ENCODE results near the gene PIK3CA.
"Not testable (repeated sequence)": the region's sequence is repeated elsewhere in the genome, so short reads cannot be mapped to it uniquely, and the experiment has no call there.

The PIK3CA gene

GRCh38 chr3:179147873-179148615 is at the start of gene PIK3CA:
PIK3CA (plus strand) TSS chr3:179148357; CDS start chr3:179198826, 50,469 bp downstream.
- DNase-seq = peak; percentile 98

- peak; percentile 68 for DNase-seq
These were observed 49.6 kb upstream of the PIK3CA start for GRCh38 chr3:179098388-179099077.

- DNase-seq = peak; percentile 18
These were observed 47.5 kb upstream of the PIK3CA start for GRCh38 chr3:179100652-179101051.

DNA sequence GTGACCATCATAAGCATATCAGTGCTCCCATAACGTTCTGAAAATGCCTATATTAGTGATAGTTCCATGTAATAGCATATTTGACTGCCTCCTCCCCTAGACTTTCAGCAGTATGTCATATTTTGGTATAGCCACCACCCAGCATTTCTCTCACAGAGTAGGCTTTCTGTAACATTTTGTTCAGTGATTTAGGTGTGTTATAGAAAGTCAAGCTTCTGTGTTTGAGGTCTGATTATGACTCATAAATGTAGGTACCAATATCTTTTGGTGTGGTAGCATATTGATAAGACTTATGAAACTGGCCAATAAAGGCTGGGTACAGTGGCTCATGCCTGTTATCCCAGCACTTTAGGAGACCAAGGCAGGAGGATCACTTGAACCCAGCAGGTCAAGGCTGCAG is 42.3 kb upstream of the PIK3CA start:
- no peak for DNase-seq

DNA sequence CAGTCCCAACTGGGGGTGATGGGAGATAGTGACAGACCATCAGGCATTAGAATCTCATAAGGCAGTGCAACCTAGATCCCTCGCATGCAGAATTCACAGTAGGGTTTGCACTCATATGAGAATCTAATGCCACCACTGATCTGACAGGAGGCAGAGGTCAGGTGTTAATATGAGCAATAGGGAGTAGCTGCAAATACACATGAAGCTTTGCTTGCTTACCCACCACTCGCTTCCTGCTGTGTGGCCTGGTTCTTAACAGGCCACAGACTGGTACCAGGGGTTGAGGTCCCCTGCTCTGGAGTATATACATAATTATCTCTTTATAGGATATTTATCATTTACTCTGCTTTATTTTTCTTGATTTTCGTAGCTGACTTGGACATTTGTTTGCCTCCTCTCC is 40.5 kb upstream of the PIK3CA start:
- DNase-seq = no peak

- DNase-seq = peak; percentile 84
These were observed 40.1 kb upstream of the PIK3CA start for GRCh38 chr3:179108086-179108485.

DNA sequence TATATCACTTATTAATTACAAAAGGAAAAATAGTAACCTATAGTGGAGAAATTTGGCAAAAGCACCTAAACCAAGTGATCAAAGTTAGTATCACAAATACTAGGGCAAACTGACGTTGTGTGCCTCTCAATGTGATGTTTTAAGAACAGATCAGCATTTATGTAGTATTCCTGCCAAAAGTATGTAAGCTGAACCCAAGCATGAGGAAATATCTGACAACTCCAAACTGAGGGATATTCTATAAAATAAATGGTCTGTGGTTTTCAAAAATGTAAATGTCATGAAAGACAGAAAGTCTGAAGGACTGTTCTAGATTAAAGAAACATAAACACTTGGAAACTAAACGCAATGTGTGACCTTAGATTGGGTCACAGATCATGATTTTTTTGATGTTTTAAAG is 34.3 kb upstream of the PIK3CA start:
- DNase-seq = peak; percentile 67

- peak; percentile 47 for DNase-seq
These were observed 32.7 kb upstream of the PIK3CA start for GRCh38 chr3:179115444-179115843.

DNA sequence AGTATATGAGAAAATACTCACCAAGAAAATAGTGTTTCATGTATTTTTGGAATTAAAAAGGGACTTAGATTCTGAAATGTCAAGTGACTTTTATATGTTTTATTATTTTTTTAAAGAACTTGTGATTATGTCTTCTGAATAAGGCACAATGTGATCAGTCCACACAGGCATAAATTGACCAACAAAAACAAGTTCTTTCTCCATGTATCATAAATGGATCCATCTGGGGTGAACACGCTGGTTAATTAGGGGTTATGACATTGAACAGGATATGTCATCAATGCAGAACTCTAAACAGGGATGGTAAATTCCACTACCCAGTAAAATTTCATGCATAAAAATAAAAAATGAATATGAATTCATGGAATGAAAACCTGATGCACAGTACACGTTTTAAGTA is 31.3 kb upstream of the PIK3CA start:
- DNase-seq = no peak

- not testable (repeated sequence) for DNase-seq
These were observed 15.8 kb upstream of the PIK3CA start for GRCh38 chr3:179132191-179132890.

- no peak for DNase-seq
These were observed 14.6 kb upstream of the PIK3CA start for GRCh38 chr3:179133575-179133974.

DNA sequence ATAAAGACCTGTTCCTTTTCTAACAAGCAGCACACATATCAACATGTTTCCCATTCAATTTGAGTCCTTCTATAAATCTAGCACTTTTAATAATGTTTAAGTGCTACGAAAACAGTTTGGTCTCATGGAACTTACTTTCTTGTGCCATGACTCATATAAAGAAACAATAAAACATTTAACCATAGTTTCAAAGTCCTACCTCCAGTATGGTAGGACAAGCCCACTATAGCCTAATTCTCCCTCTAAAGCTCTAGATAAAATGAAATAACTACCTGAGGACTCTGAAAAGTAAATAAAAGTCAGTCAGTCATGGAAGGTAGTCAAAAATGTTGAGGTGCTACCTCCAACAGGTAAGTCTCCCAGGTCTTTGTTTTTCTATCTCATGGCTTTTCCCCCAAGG is 12.0 kb upstream of the PIK3CA start:
- no peak for DNase-seq

- DNase-seq = no peak
These were observed 6.3 kb upstream of the PIK3CA start for GRCh38 chr3:179141890-179142289.

DNA sequence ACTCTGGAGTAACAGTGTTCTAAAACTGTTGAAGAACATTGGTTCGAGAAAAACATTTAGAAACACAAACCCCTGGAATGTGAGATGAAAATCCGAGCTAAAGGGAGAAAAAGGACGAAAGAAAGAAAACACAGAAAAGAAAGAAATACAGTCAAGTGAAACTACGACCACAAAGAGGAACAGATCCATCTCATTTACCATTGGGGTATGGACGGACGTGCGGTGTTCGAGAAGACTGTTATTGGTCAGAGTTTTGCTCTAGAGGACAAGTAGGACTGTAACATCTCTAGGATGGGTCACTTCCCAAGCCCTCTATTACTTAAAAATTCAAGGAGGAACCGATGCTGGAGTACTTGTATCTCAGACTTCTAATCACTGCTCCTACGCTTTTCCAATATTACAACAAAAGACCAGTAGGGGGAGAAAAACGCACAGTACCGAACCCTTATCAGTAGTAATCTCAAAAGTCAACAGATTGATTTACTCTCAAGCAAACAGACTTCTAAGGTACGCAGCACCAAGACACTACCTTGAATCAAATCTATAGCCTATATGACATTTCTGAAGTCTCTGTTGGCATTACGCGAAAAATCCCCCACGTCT is 1.1 kb upstream of the PIK3CA start:
- DNase-seq = peak; percentile 61

DNA sequence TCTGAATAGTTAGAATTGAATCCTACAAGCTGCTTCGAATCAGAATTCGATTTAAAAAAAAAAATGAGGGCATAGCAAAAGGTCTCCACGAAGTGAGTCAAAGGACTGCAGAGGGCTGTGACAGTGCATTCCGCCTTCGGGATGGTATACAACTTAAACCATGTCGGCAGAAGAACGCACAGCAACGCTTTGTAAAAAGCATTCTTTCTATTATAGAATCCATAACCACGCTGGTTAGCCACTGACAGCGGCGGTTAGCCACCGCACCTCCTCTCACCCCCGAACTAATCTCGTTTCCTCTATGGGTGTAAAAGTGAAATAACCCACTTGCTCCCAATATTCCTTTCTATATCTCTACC is 664 bp upstream of the PIK3CA start:
- no peak for DNase-seq

DNA sequence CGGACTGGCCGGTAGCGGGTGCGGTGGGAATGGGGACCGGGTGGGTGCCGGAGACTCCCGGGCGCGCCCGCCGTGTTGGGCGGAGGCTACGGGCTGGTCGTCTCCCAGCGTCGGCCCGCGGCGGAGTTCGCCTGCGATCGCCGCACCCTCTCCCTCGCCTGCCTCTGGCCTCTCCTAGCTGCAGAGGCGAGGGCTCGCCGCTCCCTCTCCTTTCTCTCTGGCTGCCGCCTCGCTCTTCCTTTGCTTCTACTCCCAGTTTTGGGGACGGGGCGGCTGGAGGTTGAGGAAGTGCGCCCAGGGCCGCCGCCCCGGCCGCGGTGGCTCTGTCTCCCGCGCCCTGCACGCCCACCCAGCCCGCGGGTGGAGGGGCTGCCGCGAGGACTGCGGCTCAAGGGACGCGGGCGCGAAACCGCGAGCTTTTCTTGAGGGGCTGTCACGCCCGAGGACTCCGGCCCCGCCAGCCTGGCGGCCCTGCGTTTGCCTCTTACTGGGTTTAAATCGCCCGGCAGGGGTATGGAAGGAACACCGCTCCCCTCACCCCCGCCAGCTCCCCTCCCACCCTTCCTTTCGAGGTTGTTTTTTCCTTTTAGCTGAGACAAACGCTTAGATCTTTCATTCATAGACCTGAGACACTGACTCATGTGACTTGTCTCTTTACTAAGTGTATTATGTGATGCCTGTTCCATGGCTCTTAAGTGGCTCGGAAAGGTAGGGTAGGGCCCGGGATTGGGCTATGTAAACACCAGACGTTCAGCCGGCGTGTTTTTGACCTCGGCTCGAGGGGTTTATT is 654 bp downstream of the PIK3CA start:
- DNase-seq = peak; percentile 56

- peak; percentile 30 for DNase-seq
These were observed 1.3 kb downstream of the PIK3CA start for GRCh38 chr3:179149406-179149867.

GRCh38 chr3:179149951-179150350 is 1.8 kb downstream of the PIK3CA start:
- no peak for DNase-seq

DNA sequence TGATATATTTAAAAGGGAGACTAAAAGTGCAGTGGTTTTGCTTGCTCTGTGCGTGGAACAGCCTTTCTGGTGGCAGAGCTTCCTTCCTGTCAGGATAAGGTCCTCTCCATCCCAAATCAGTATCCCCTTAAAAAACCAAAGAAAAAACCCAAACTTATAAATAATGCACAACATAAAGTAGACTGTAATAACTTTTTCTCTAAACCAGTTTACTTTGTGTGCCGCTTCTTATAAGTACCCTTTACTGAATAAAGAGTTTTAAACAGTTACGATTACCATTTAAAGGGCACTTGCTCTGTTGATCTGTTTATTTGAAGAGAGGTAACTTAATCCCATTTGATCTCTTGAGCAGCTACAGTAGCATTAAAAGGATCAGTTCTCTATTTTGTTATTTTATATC is 2.5 kb downstream of the PIK3CA start:
- no peak for DNase-seq

- no peak for DNase-seq
These were observed 3.3 kb downstream of the PIK3CA start for GRCh38 chr3:179151474-179151873.

- DNase-seq = no peak
These were observed 8.0 kb downstream of the PIK3CA start for GRCh38 chr3:179156170-179156569.

- DNase-seq = no peak
These were observed 8.6 kb downstream of the PIK3CA start for GRCh38 chr3:179156775-179157174.
